NCI-H1417 treated with DMSO at 0.1 percent for 48 hours (cell line): ENCODE results near the gene PLIN1.
"Not testable (repeated sequence)": the region's sequence is repeated elsewhere in the genome, so short reads cannot be mapped to it uniquely, and the experiment has no call there.

Experiments used
- DNase-seq: peaks from one replicate; lab custom pipeline; 2025; lab: John Stamatoyannopoulos, UW

The PLIN1 gene

GRCh38 chr15:89679212-89679611, at the start of gene PLIN1:
Gene PLIN1 (minus strand): TSS chr15:89679367. CDS start chr15:89677489, 1,878 bp downstream.
- no peak for DNase-seq

GRCh38 chr15:89728254-89728653, 49.1 kb upstream of the PLIN1 start:
- DNase-seq, result no peak

- no peak for DNase-seq
These were observed 45.9 kb upstream of the PLIN1 start for GRCh38 chr15:89725064-89725463.

- no peak for DNase-seq
These were observed 45.5 kb upstream of the PLIN1 start for GRCh38 chr15:89724621-89725020.

- no peak for DNase-seq
These were observed 43.9 kb upstream of the PLIN1 start for GRCh38 chr15:89723031-89723430.

- DNase-seq, result no peak
These were observed 35.6 kb upstream of the PLIN1 start for GRCh38 chr15:89714775-89715174.

GRCh38 chr15:89707577-89707976, 28.4 kb upstream of the PLIN1 start:
- no peak for DNase-seq

- DNase-seq, result no peak
These were observed 25.2 kb upstream of the PLIN1 start for GRCh38 chr15:89704411-89704810.

- DNase-seq, result no peak
These were observed 16.0 kb upstream of the PLIN1 start for GRCh38 chr15:89695198-89695597.

- no peak for DNase-seq
These were observed 14.5 kb upstream of the PLIN1 start for GRCh38 chr15:89693696-89694095.

- DNase-seq, result no peak
These were observed 13.9 kb upstream of the PLIN1 start for GRCh38 chr15:89693091-89693490.

GRCh38 chr15:89690276-89691218, 11.4 kb upstream of the PLIN1 start, which contains the start of the genes PEX11A and WDR93:
Gene PEX11A (minus strand): TSS chr15:89690754. CDS start chr15:89690632, 122 bp downstream.
Gene WDR93 (plus strand): TSS chr15:89690811. CDS start chr15:89701747, 10,936 bp downstream.
- DNase-seq, result peak; percentile 66

- not testable (repeated sequence) for DNase-seq
These were observed 10.7 kb upstream of the PLIN1 start for GRCh38 chr15:89689930-89690275.

GRCh38 chr15:89686522-89686921, 7.4 kb upstream of the PLIN1 start:
- DNase-seq, result no peak

GRCh38 chr15:89685995-89686394, 6.8 kb upstream of the PLIN1 start:
- no peak for DNase-seq

GRCh38 chr15:89681146-89681545, 2.0 kb upstream of the PLIN1 start:
- no peak for DNase-seq

GRCh38 chr15:89680282-89680873, 1.2 kb upstream of the PLIN1 start:
- no peak for DNase-seq

- DNase-seq, result no peak
These were observed 1.8 kb downstream of the PLIN1 start for GRCh38 chr15:89677381-89677780.

- DNase-seq, result no peak
These were observed 3.6 kb downstream of the PLIN1 start for GRCh38 chr15:89675606-89676005.

- DNase-seq, result no peak
These were observed 4.6 kb downstream of the PLIN1 start for GRCh38 chr15:89674526-89674925.

- DNase-seq, result no peak
These were observed 6.0 kb downstream of the PLIN1 start for GRCh38 chr15:89673165-89673512.

GRCh38 chr15:89672221-89673164, 6.7 kb downstream of the PLIN1 start:
- DNase-seq, result no peak
